MG63 (cell line): ENCODE measurements around the gene ASPHD1. TPM values are rescaled to one million over a fixed set of nuclear protein-coding genes. Genes with fewer than 3 reads are reported as not detected.
A peak's percentile ranks its signal among the peaks of the same experiment; 100 is the strongest.
"Not testable (repeated sequence)": the region's sequence is repeated elsewhere in the genome, so short reads cannot be mapped to it uniquely, and the experiment has no call there.

Experiments used
- DNase-seq: peaks from one replicate; pipeline ENCODE4 v3.0.0-alpha.2; 2020
- H3K27me3 ChIP-seq: fragments of 250-450 bp; sonication (Bioruptor Pico); 2 replicates; pipeline ENCODE4 v1.5.1; 2020; ENCODE audit warnings: mild to moderate bottlenecking, moderate library complexity
- H3K36me3 ChIP-seq: fragments of 250-450 bp; sonication (Bioruptor Pico); 2 replicates; pipeline ENCODE4 v1.5.1; 2020; ENCODE audit warnings: mild to moderate bottlenecking, moderate library complexity
- H3K4me3 ChIP-seq: fragments of 250-450 bp; sonication (Bioruptor Pico); 2 replicates; pipeline ENCODE4 v1.5.1; 2020; ENCODE audit warnings: mild to moderate bottlenecking, moderate library complexity
- H3K9me3 ChIP-seq: fragments of 250-450 bp; sonication (Bioruptor Pico); 2 replicates; pipeline ENCODE4 v1.5.1; 2020; ENCODE audit warnings: mild to moderate bottlenecking, moderate library complexity
- total RNA-seq: library from RNA; depleted of rRNA; stranded (reverse); fragments of >200 nt; shearing (Covaris generic); gene quantifications from 2 replicates; pipeline ENCODE4 v1.2.3, GENCODE V29; 2014; ENCODE audit warnings: low replicate concordance

Gene ASPHD1
- total RNA-seq, 1 experiment from 2014 or later = 73.0 TPM

GRCh38 chr16:29915590-29916247 lies 15.4 kb downstream of the ASPHD1 start:
- Histone ChIP-seq H3K36me3 (peaks cover 66% of the 10 kb centered on the region), H3K27me3 (no peaks in the 10 kb centered on the region), H3K9me3 (no peaks in the 10 kb centered on the region), H3K4me3 (no peak overlapping the region)
- DNase-seq = no peak

DNA sequence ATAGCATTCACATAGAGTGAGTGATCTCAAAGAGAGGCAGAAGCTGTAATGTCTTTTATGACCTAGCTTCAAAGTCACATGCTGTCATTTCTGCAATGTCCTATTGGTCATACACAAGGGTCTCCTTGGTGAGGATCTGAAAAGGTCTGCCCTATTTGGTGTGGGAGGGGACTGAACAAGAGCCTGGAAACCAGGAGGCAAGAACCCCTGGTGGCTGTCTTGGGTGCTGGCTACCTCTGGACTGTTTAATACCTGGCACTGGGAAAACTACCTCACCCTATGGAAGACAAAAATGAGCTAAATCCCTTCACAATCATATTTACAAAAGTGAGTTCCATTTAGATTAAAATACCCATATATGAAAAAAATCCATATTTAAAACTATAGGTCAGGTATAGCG lies 16.7 kb downstream of the ASPHD1 start:
- Histone ChIP-seq H3K4me3 (no peak overlapping the region), H3K36me3 (peaks cover 66% of the 10 kb centered on the region), H3K9me3 (no peaks in the 10 kb centered on the region), H3K27me3 (no peaks in the 10 kb centered on the region)
- DNase-seq = no peak

DNA sequence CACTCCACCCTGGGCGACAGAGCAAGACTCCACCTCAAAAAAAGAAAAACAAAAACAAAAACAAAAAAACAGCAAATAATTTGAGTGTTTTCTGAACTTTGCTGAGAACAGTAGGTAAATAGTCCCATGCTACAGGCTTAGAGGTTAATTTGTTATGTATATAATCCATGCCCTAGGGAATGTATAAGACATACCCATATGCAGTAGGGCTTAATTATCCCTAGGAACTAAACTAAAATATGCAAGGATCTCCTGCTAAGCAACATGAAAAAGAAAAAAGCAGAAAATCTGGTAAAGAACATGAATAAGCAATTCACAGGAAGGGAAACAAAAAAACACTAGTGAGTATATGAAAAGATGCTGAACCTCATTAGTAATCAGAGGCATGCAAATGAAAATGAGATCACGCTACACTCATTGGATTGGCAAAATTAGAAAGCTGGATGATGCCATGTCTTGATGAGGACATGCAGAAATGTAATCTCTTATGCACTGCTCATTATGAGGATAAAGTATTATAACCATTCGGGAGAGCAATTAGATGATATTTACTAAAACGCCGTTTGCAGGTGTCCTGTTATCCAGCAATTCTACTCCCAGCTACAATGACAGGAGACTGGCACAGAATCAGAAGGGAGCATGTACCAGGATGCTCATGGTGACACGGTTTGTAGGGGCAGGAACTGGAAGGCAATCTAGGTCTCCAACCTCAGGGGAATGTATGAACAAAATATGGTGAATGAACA lies 20.2 kb downstream of the ASPHD1 start:
- no peaks in the 10 kb centered on the region for H3K9me3 ChIP-seq
- no peak overlapping the region for H3K4me3 ChIP-seq
- H3K27me3 ChIP-seq = no peaks in the 10 kb centered on the region
- peaks cover 69% of the 10 kb centered on the region for H3K36me3 ChIP-seq
- no peak for DNase-seq

DNA sequence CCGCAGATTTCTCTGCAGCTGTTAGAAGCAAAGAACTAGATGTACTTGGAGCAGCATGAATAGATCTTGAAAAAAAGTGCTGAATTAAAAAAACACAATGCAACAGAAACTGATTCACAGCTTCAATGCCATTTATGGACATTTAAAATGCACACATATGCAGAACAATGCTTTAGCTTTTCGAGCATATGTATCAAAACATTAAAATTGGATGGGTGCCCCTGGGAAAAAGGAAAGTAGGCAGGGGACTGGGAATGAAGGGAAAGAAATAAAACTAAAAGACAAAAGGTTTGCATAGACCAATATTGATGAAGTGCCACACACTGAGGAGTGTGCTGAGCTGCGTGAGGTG lies 20.7 kb downstream of the ASPHD1 start:
- DNase-seq = no peak
- Histone ChIP-seq H3K27me3 (no peaks in the 10 kb centered on the region), H3K9me3 (no peaks in the 10 kb centered on the region), H3K36me3 (peaks cover 64% of the 10 kb centered on the region), H3K4me3 (no peak overlapping the region)

- Histone ChIP-seq H3K36me3 (peaks cover 55% of the 10 kb centered on the region), H3K4me3 (no peak overlapping the region), H3K9me3 (no peaks in the 10 kb centered on the region), H3K27me3 (no peaks in the 10 kb centered on the region)
- no peak for DNase-seq
Measured at GRCh38 chr16:29922326-29922725, 22.0 kb downstream of the ASPHD1 start.

- Histone ChIP-seq H3K4me3 (no peak overlapping the region), H3K27me3 (no peaks in the 10 kb centered on the region), H3K9me3 (no peaks in the 10 kb centered on the region), H3K36me3 (peaks cover 48% of the 10 kb centered on the region)
- DNase-seq = no peak
Measured at GRCh38 chr16:29922986-29923501, 22.8 kb downstream of the ASPHD1 start.

GRCh38 chr16:29925105-29925756 lies 24.9 kb downstream of the ASPHD1 start:
- no peaks in the 10 kb centered on the region for H3K9me3 ChIP-seq
- peaks cover 27% of the 10 kb centered on the region for H3K36me3 ChIP-seq
- no peak for DNase-seq
- H3K4me3 ChIP-seq = peak overlapping the region; percentile 78
- no peaks in the 10 kb centered on the region for H3K27me3 ChIP-seq

- Histone ChIP-seq H3K4me3 (peak within 1 kb of the TSS; percentile 78), H3K36me3 (peaks cover 18% of the 10 kb centered on the region), H3K9me3 (no peaks in the 10 kb centered on the region), H3K27me3 (no peaks in the 10 kb centered on the region)
- DNase-seq = peak; percentile 85
Measured at GRCh38 chr16:29925781-29926710, 25.8 kb downstream of the ASPHD1 start, which contains the start of gene KCTD13. Gene KCTD13, minus strand, starts transcription at chr16:29926226. Its CDS starts 193 bp downstream, at chr16:29926033.

DNA sequence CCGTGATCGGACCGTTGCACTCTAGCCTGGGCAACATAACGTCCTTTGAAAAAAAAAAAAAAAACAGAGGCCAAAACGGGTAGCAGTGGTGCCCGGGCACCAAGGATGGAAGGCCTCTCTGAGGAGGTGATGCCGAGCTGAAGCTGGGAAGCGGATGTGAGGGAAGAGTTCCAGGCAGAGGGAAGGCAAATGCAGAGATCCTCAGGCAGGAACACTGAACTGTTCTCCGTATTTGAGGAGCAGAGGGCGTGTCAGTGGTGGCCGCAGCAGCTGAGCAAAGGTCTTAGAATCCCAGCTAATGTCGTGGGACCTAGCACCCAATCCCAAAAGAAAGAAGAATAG lies 26.4 kb downstream of the ASPHD1 start:
- H3K4me3 ChIP-seq = peak overlapping the region; percentile 78
- H3K36me3 ChIP-seq = peaks cover 14% of the 10 kb centered on the region
- H3K27me3 ChIP-seq = no peaks in the 10 kb centered on the region
- DNase-seq = no peak
- H3K9me3 ChIP-seq = no peaks in the 10 kb centered on the region

DNA sequence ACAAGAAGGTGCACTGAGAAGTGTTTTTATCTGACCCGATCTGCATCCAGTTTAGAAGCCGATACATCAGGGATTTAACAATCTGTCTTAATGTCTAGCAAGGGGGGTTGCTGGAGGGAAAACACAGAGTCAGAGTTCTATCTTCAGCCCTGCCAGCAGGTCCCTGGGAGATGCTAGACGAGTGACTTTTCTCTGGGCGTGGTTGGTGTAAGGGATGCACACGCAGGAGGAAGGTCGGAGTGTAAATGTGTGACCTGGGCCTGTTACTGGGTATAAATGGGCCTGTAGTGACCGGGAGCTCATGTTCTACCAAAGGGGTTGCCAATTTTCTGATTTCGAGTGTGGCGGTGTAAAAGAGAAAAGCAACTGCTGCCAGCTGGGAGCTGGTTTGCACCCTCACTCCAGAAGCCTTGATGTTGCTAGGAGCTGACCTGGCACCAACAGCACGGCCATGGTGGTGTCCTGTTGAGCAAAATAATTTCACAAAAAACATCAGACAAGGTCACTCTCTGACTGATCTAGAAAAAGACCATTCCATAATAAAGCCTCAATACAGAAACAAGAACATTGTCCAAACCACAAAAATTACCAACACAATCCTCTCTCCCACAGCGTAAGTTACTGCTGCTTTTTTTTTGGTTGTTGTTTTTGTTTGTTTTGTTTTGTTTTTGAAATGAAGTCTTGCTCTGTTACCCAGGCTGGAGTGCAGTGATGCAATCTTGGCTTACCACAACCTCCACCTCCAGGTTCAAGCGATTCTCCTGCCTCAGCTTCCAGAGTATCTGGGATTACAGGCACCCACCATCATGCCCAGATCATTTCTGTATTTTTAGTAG lies 27.0 kb downstream of the ASPHD1 start:
- Histone ChIP-seq H3K9me3 (no peaks in the 10 kb centered on the region), H3K36me3 (peaks cover 10% of the 10 kb centered on the region), H3K4me3 (peak overlapping the region; percentile 78; the same call in 1 of the 2 replicates), H3K27me3 (no peaks in the 10 kb centered on the region)
- DNase-seq = no peak

DNA sequence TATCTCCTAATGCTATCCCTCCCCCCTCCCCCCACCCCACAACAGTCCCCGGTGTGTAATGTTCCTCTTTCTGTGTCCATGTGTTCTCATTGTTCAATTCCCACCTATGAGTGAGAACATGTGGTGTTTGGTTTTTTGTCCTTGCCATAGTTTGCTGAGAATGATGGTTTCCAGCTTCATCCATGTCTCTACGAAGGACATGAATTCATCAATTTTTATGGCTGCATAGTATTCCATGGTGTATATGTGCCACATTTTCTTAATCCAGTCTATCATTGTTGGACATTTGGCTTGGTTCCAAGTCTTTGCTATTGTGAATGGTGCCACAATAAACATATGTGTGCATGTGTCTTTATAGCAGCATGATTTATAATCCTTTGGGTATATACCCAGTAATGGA lies 31.5 kb downstream of the ASPHD1 start:
- not testable (repeated sequence) for H3K9me3 ChIP-seq, DNase-seq, H3K36me3 ChIP-seq, H3K27me3 ChIP-seq, H3K4me3 ChIP-seq

DNA sequence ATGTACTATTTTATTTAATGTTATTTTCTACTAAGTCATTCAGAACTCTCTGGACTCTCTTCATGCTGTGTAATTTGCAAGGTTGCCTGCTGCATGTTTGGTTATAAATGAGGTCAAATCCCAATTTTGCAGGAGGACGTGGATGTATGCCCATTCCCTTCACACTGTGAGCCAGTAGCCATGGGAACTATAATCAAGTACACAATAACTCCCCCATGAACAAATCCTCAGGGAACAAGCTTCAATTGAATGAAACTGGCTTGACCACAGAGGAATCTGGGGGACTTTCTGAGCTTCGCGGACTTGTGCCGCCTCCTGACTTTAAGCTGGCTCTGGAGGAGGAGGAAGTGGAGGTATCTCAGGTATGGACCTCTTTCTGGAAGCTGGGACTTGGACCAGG lies 40.4 kb downstream of the ASPHD1 start:
- H3K9me3 ChIP-seq = peaks cover 4% of the 10 kb centered on the region; the same call in 1 of the 2 replicates
- no peaks in the 10 kb centered on the region for H3K27me3 ChIP-seq
- no peak overlapping the region for H3K4me3 ChIP-seq
- no peaks in the 10 kb centered on the region for H3K36me3 ChIP-seq
- no peak for DNase-seq

DNA sequence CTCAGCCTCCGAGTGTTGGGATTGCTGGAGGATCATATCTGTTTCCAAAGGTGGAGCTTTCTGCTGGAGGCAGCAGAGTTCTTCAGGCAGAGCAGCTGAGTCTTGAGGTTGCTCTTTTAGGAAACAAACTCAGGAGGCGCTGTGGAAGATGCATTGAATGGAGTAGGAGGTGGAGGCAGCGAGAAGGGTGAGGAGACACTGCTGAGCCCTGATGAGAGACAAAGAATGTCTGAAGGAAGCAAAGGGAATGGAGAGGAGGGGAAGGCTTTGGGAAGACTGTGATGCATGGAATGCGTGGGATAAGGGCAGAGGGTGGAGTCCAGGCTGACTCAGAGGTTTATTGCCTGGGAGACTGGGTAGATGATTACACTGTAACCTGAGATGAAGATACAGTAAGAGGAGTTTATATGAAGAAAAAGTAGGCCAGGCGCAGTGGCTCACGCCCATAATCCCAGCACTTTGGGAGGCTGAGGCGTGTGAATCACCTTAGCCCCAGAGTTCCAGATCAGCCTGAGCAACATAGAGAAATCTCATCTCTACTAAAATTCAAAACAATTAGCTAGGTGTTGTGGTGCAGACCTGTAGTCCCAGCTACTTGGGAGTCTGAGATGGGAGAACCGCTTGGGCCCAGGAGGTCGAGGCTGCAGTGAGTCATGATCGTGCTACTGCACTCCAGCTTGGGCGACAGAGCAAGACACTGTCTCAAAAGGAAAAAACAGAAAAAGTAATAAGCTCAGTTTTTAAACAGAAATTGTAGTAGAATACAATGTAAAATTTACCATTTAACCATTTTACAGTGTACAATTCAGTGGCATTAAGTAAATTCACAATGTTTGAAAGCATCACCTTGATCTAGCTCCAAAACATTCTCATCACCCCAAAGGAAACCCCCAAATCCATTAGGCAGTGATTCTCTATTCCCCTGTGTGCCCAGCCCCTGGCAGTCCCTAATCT lies 43.8 kb downstream of the ASPHD1 start:
- peak; percentile 95 for DNase-seq
- peak overlapping the region; percentile 12; the same call in 1 of the 2 replicates for H3K4me3 ChIP-seq
- no peaks in the 10 kb centered on the region for H3K27me3 ChIP-seq
- peaks cover 4% of the 10 kb centered on the region; the same call in 1 of the 2 replicates for H3K9me3 ChIP-seq
- no peaks in the 10 kb centered on the region for H3K36me3 ChIP-seq

DNA sequence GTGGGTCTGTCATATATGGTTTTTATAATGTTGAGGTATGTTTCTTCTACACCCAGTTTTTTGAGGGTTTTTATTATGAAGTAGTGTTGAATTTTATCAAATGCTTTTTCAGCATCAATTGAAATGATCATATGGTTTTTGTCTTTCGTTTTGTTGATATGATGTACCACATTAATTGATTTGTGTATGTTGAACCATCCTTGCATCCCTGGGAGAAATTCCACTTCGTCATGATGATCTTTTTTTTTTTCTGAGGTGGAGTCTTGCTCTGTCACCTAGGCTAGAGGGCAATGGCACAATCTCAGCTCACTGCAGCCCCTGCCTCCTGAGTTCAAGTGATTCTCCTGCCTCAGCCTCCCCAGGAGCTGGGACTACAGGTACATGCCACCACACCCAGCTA lies 47.6 kb downstream of the ASPHD1 start:
- Histone ChIP-seq H3K4me3 (no peak overlapping the region), H3K27me3 (no peaks in the 10 kb centered on the region), H3K36me3 (no peaks in the 10 kb centered on the region), H3K9me3 (0 out of 2 replicates have a peak, but pooled peaks cover 2% of the 10 kb centered on the region)
- DNase-seq = no peak
